ENCODE results near the gene COMT. TPM values are rescaled to one million over a fixed set of nuclear protein-coding genes. Genes with fewer than 3 reads are reported as not detected.

COMT gene
- total and polyA plus RNA-seq, 9 of the 15 experiments (the other 6 are each of a cell fraction or from before 2014, with no cell fraction given), result 12.5 to 351 (median 155) TPM

DNA sequence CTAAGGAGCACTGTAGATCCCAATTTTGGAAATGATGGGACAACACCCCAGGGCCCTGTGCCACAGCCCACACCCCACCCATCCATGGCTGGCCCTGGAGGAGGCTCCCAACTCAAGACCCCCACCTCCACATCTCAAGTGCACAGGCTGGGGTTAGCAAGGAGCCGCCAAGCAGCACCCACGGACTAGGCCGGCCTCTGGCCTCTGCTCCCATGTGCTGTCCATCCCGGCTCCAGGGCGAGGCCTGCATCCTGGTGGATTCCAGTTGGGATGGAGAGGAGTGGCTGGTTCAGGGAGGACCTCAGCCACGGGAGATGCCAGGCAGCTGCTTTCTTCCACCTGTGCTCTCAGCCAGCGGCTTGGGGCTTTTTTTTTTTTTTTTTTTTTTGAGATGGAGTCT lies 43.4 kb upstream of the COMT start:
- 79% methylated on average over 7 of the region's 7 CpGs for WGBS (ENCODE audit: insufficient coverage, low coverage, missing lambda C conversion rate)
- TF ChIP-seq CHCHD3 (CRISPR knock-in tag; IDR thresholded peaks at IDR 0.05), result peak; percentile 42; the same call in 1 of the 2 replicates
- TF ChIP-seq MYNN (IDR thresholded peaks at IDR 0.05), result no peak
- TF ChIP-seq MYNN (CRISPR knock-in tag; IDR thresholded peaks at IDR 0.05), result no peak
- TF ChIP-seq, protein P1, sequence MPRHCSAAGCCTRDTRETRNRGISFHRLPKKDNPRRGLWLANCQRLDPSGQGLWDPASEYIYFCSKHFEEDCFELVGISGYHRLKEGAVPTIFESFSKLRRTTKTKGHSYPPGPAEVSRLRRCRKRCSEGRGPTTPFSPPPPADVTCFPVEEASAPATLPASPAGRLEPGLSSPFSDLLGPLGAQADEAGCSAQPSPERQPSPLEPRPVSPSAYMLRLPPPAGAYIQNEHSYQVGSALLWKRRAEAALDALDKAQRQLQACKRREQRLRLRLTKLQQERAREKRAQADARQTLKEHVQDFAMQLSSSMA (CRISPR knock-in tag; IDR thresholded peaks at IDR 0.05), result 0 out of 2 replicates have a peak, but pooled peaks have one; percentile 33
- Histone ChIP-seq H3K9me3 (replicated peaks; ENCODE audit: control insufficient read depth, insufficient read depth, low read depth, low read length) (no peaks in the 10 kb centered on the region), H4K20me1 (replicated peaks; ENCODE audit: control insufficient read depth, insufficient read depth, low read length) (peaks cover 15% of the 10 kb centered on the region), H3K27ac (ENCODE audit: extremely low read depth, low read depth, low read length) (no peak overlapping the region), H3K9ac (ENCODE audit: insufficient read depth in 1 of 2, low read depth in 2 of 2, low read length in 2 of 2) (peak overlapping the region in 1 of 2 experiments; percentile 18; a peak in 1 of 4 replicates), H3K4me2 (ENCODE audit: insufficient read depth, low read length) (no peak overlapping the region), H2AFZ (ENCODE audit: low read depth, low read length) (no peak overlapping the region), H3K36me3 (ENCODE audit: control insufficient read depth, insufficient read depth, low read length) (peaks cover 26% of the 10 kb centered on the region; the same call in 2 of the 3 replicates), H3K27me3 (ENCODE audit: control insufficient read depth in 2 of 2, insufficient read depth in 2 of 2, low read length in 2 of 2) (no peaks in the 10 kb centered on the region), H3K4me1 (replicated peaks in 1 of 2; ENCODE audit: control insufficient read depth in 2 of 2, insufficient read depth in 2 of 2, low read length in 2 of 2) (peaks cover 0 to 45% of the 10 kb centered on the region in 2 experiments; a peak in 2 of 5 replicates), H3K79me2 (ENCODE audit: control insufficient read depth, insufficient read depth, low read length) (no peaks in the 10 kb centered on the region), H3K9me1 (ENCODE audit: control insufficient read depth, insufficient read depth, low read length) (peaks cover 2% of the 10 kb centered on the region), H3K4me3 (no peak overlapping the region)
- ChIA-PET POLR2A (interaction anchor here (0.6 to 11.2 kb wide), 7 partner anchors 9 to 417 kb away, joined by 3 to 141 read pairs (median 4); no protein-coding TSS in a partner anchor), CTCF (ENCODE audit: low intra/inter-chr PET ratio) (no interaction called here)
- no TSS peak for BruUV-seq (replicated peaks)
- in situ Hi-C loops (cut with MboI) (no loop called here), intact Hi-C loops (cut with micrococcal nuclease) (no loop called here)
- FAIRE-seq (no peak), DNase-seq (ENCODE audit: extremely low read depth in 1 of 4, low spot score in 3 of 4) (no peak), ATAC-seq (no peak)
